ENCODE data around the gene SLC43A2. TPM values are rescaled to one million over a fixed set of nuclear protein-coding genes. Genes with fewer than 3 reads are reported as not detected.

The SLC43A2 gene
- polyA plus RNA-seq, 2 of the 4 experiments (the other 2 are of a cell fraction) = 3.5 to 7.0 TPM

- TF ChIP-seq MAX (IDR thresholded peaks at IDR 0.05) = no peak
These were observed 35.6 kb downstream of the SLC43A2 start (continued) for GRCh38 chr17:1592751-1593629.

GRCh38 chr17:1591474-1592090 lies 37.1 kb downstream of the SLC43A2 start:
- TF ChIP-seq JUNB (IDR thresholded peaks at IDR 0.05) = no peak
- TF ChIP-seq REST (IDR thresholded peaks at IDR 0.05) = no peak
- TF ChIP-seq CEBPB (IDR thresholded peaks at IDR 0.05) = no peak
- TF ChIP-seq NR3C1 (IDR thresholded peaks at IDR 0.05) = no peak
- TF ChIP-seq BHLHE40 (IDR thresholded peaks at IDR 0.05; ENCODE audit: low read depth, low read length) = no peak
- no peak for TF ChIP-seq MAFK (IDR thresholded peaks at IDR 0.05; ENCODE audit: partially characterized antibody)
- TF ChIP-seq EHMT2 (IDR thresholded peaks at IDR 0.05; ENCODE audit: low read depth) = no peak
- no peak for TF ChIP-seq ATOH8 (CRISPR knock-in tag; IDR thresholded peaks at IDR 0.05; ENCODE audit: low read depth)
- TF ChIP-seq HDAC2 (IDR thresholded peaks at IDR 0.05) = no peak
- TF ChIP-seq GATA3 (IDR thresholded peaks at IDR 0.05; ENCODE audit: borderline replicate concordance) = no peak
- no peak for TF ChIP-seq HMGXB4 (CRISPR knock-in tag; IDR thresholded peaks at IDR 0.05; ENCODE audit: borderline replicate concordance)
- TF ChIP-seq HES2 (IDR thresholded peaks at IDR 0.05) = no peak
- no peak for TF ChIP-seq MYC (IDR thresholded peaks at IDR 0.05; ENCODE audit: borderline replicate concordance, low read length)
- TF ChIP-seq SREBF2 (IDR thresholded peaks at IDR 0.05) = no peak
- no peak for TF ChIP-seq KDM5A (IDR thresholded peaks at IDR 0.05)
- TF ChIP-seq CHD4 (IDR thresholded peaks at IDR 0.05; ENCODE audit: borderline replicate concordance) = no peak
- no peak for TF ChIP-seq TFCP2L1 (CRISPR knock-in tag; IDR thresholded peaks at IDR 0.05)
- no peak for TF ChIP-seq CBX8 (IDR thresholded peaks at IDR 0.05)
- TF ChIP-seq ZFP36 (IDR thresholded peaks at IDR 0.05; ENCODE audit: borderline replicate concordance, partially characterized antibody) = no peak
- no peak for TF ChIP-seq EP300 (IDR thresholded peaks at IDR 0.05)
- no peak for DNase-seq (ENCODE audit: low read depth in 1 of 2, low spot score in 1 of 2)
- peaks cover 34% of the 10 kb centered on the region for H3K4me1 ChIP-seq
- ChIA-PET CTCF (interaction anchor here (1.0 to 5.2 kb wide), 3 partner anchors 27 to 58 kb away, joined by 3 to 37 read pairs (median 4); partner anchors contain the start of gene RILP), POLR2A (no interaction called here)
- FAIRE-seq = no peak
- H3K9me3 ChIP-seq = no peaks in the 10 kb centered on the region
- no peak for ATAC-seq
- WGBS (ENCODE audit: missing lambda C conversion rate) = 90% methylated on average over 24 of the region's 40 CpGs
- peak overlapping the region; percentile 76 to 84; a peak in 5 of 6 replicates for H3K27ac ChIP-seq
- peak overlapping the region; percentile 90; the same call in 2 of the 3 replicates for H3K4me2 ChIP-seq
- H3K4me3 ChIP-seq = no peak overlapping the region
